H1 (cell line): ENCODE data around the gene DKK3. TPM values are rescaled to one million over a fixed set of nuclear protein-coding genes. Genes with fewer than 3 reads are reported as not detected.

ENCODE experiments used
- CTCF ChIA-PET: fragments of 300-600 bp; sonication (Branson Sonifier 250); formaldehyde crosslinking; loops from one replicate; lab custom pipeline; 2021; ENCODE audit not compliant: partially characterized antibody; lab: Charles Lee
- POLR2A ChIA-PET: fragments of 300-600 bp; sonication (Branson Sonifier 250); formaldehyde crosslinking; loops from one replicate; lab custom pipeline; 2021; ENCODE audit warnings: inconsistent platforms; ENCODE audit not compliant: partially characterized antibody; lab: Charles Lee
- DNase-seq, 2 experiments: peaks; one replicate each; pipeline versions ENCODE4 v3.0.0 to v3.0.0-alpha.2; 2010 to 2022; ENCODE audit warnings: low spot score in 2 of 2, low read depth in 1 of 2, mixed read lengths in 1 of 2
- FAIRE-seq: peaks from 2 replicates; lab custom pipeline; 2011; peaks lifted over from hg19 to GRCh38; lab: Jason Lieb, UNC
- H2AFZ ChIP-seq: 2 replicates; pipeline ENCODE4 v1.8.1; 2012; ENCODE audit warnings: low read length, inconsistent platforms
- H2AK5ac ChIP-seq: 2 replicates; pipeline ENCODE4 v1.6.1; 2013; ENCODE audit warnings: low read depth, low read length
- H2BK120ac ChIP-seq: replicated peaks from 2 replicates; pipeline ENCODE3; 2013; ENCODE audit warnings: low read depth, low read length, inconsistent platforms
- H2BK12ac ChIP-seq: 2 replicates; pipeline ENCODE4 v1.6.1; 2013; ENCODE audit warnings: low read depth, low read length
- H2BK15ac ChIP-seq: 2 replicates; pipeline ENCODE4 v1.6.1; 2013; ENCODE audit warnings: low read length
- H2BK20ac ChIP-seq: 2 replicates; pipeline ENCODE4 v1.6.1; 2013; ENCODE audit warnings: low read length
- H2BK5ac ChIP-seq: 2 replicates; pipeline ENCODE4 v1.6.1; 2013; ENCODE audit warnings: low read depth, low read length
- H3K14ac ChIP-seq: 2 replicates; pipeline ENCODE4 v1.6.1; 2013; ENCODE audit warnings: inconsistent platforms; ENCODE audit not compliant: insufficient read length
- H3K18ac ChIP-seq: 2 replicates; pipeline ENCODE4 v1.6.1; 2013; ENCODE audit warnings: low read length; ENCODE audit errors: extremely low read depth
- H3K23ac ChIP-seq: 2 replicates; pipeline ENCODE4 v1.6.1; 2013; ENCODE audit warnings: inconsistent platforms; ENCODE audit not compliant: insufficient read length
- H3K23me2 ChIP-seq: 2 replicates; pipeline ENCODE4 v1.6.1; 2013; ENCODE audit warnings: low read depth, low read length
- H3K27ac ChIP-seq: 2 replicates; pipeline ENCODE4 v1.6.1; 2011; ENCODE audit warnings: low read depth, low read length, inconsistent platforms
- H3K27me3 ChIP-seq, 4 experiments: replicated peaks in 1 of 4; 1 replicate in 1 of 4; 2 replicates in 3 of 4; pipeline versions ENCODE4 v1.6.1 to v1.8.1; 2011 to 2013; ENCODE audit warnings: low read length in 3 of 4, mild to moderate bottlenecking in 3 of 4, inconsistent platforms in 2 of 4, mixed read lengths in 2 of 4, moderate library complexity in 1 of 4; ENCODE audit not compliant: control insufficient read depth in 3 of 4, insufficient read depth in 3 of 4; ENCODE audit errors: extremely low read depth in 1 of 4
- H3K36me3 ChIP-seq, 4 experiments: 2 replicates each; pipeline versions ENCODE4 v1.6.1 to v1.8.1; 2011 to 2013; ENCODE audit warnings: mild to moderate bottlenecking in 4 of 4, low read length in 3 of 4, moderate library complexity in 2 of 4, control low read depth in 1 of 4, inconsistent platforms in 1 of 4; ENCODE audit not compliant: insufficient read depth in 4 of 4, control insufficient read depth in 2 of 4
- H3K4ac ChIP-seq: replicated peaks from 2 replicates; pipeline ENCODE3; 2013; ENCODE audit warnings: low read length, low read depth, mixed read lengths, inconsistent platforms; ENCODE audit not compliant: insufficient read length
- H3K4me1 ChIP-seq, 4 experiments: replicated peaks in 1 of 4; 1 replicate in 1 of 4; 2 replicates in 3 of 4; pipeline versions ENCODE4 v1.6.1 to v1.8.1; 2011 to 2013; ENCODE audit warnings: low read length in 3 of 4, inconsistent platforms in 2 of 4, mixed read lengths in 1 of 4; ENCODE audit not compliant: insufficient read depth in 4 of 4, control insufficient read depth in 3 of 4
- H3K4me2 ChIP-seq, 2 experiments: 2 replicates each; pipeline versions ENCODE4 v1.6.1 to v1.8.1; 2011 to 2013; ENCODE audit warnings: low read depth in 2 of 2, low read length in 2 of 2, control low read depth in 1 of 2, inconsistent platforms in 1 of 2, mild to moderate bottlenecking in 1 of 2; ENCODE audit not compliant: insufficient read depth in 1 of 2
- H3K4me3 ChIP-seq, 4 experiments: fragments of 200-600, 300-600 bp in 1 of 4; sonication (generic), shearing (Covaris generic), sonication (Bioruptor Twin) in 1 of 4; 2 replicates each; pipeline versions ENCODE4 v1.5.1 to v1.8.1; 2011 to 2016; ENCODE audit warnings: low read length in 4 of 4, low read depth in 3 of 4, control low read depth in 2 of 4, inconsistent platforms in 2 of 4, mild to moderate bottlenecking in 2 of 4, mixed read lengths in 1 of 4, moderate library complexity in 1 of 4; ENCODE audit not compliant: insufficient read depth in 2 of 4; ENCODE audit errors: extremely low read depth in 1 of 4
- H3K56ac ChIP-seq: replicated peaks from 2 replicates; pipeline ENCODE3; 2013; ENCODE audit warnings: low read depth, mild to moderate bottlenecking, mixed read lengths, low read length, inconsistent platforms; ENCODE audit not compliant: insufficient read length
- H3K79me1 ChIP-seq: 2 replicates; pipeline ENCODE4 v1.6.1; 2013; ENCODE audit warnings: low read depth, low read length, control low read depth
- H3K79me2 ChIP-seq, 2 experiments: 2 replicates each; pipeline versions ENCODE4 v1.6.1 to v1.8.1; 2012 to 2013; ENCODE audit warnings: low read length in 2 of 2, mild to moderate bottlenecking in 2 of 2, inconsistent platforms in 1 of 2; ENCODE audit not compliant: insufficient read depth in 2 of 2, control insufficient read depth in 1 of 2
- H3K9ac ChIP-seq, 4 experiments: replicated peaks in 1 of 4; 1 replicate in 1 of 4; 2 replicates in 3 of 4; pipeline versions ENCODE4 v1.6.1 to v1.8.1; 2011 to 2013; ENCODE audit warnings: low read depth in 3 of 4, low read length in 3 of 4, control low read depth in 2 of 4, mild to moderate bottlenecking in 2 of 4, moderate library complexity in 2 of 4, inconsistent platforms in 1 of 4; ENCODE audit errors: extremely low read depth in 1 of 4
- H3K9me3 ChIP-seq, 2 experiments: 2 replicates each; pipeline versions ENCODE4 v1.6.1 to v1.8.1; 2012 to 2013; ENCODE audit warnings: mild to moderate bottlenecking in 2 of 2, moderate library complexity in 2 of 2, control low read depth in 1 of 2, inconsistent platforms in 1 of 2, low read depth in 1 of 2, low read length in 1 of 2, mixed read lengths in 1 of 2; ENCODE audit not compliant: insufficient read depth in 2 of 2
- H4K20me1 ChIP-seq, 2 experiments: replicated peaks in 1 of 2; 2 replicates each; pipeline versions ENCODE3 to v1.8.1; 2011 to 2013; ENCODE audit warnings: inconsistent platforms in 2 of 2, low read length in 2 of 2, mild to moderate bottlenecking in 1 of 2; ENCODE audit not compliant: insufficient read depth in 2 of 2, control insufficient read depth in 1 of 2
- H4K5ac ChIP-seq: 2 replicates; pipeline ENCODE4 v1.6.1; 2013; ENCODE audit warnings: low read length, low read depth, mixed read lengths, inconsistent platforms; ENCODE audit not compliant: insufficient read length
- H4K8ac ChIP-seq: 2 replicates; pipeline ENCODE4 v1.8.0; 2013; ENCODE audit warnings: mild to moderate bottlenecking, moderate library complexity, low read length, inconsistent platforms; ENCODE audit not compliant: insufficient read depth; ENCODE audit errors: extremely low read depth
- H4K91ac ChIP-seq: replicated peaks from 2 replicates; pipeline ENCODE3; 2013; ENCODE audit warnings: low read length, mixed read lengths, inconsistent platforms; ENCODE audit not compliant: insufficient read length
- KDM1A ChIP-seq: fragments of 200-600, 300-600 bp; sonication (generic); IDR thresholded peaks from 2 replicates; pipeline ENCODE4 v1.7.1; 2016; ENCODE audit warnings: mild to moderate bottlenecking, low read length, borderline replicate concordance
- PHF8 ChIP-seq: fragments of 200-600 bp; sonication (generic); conservative IDR thresholded peaks from 2 replicates; pipeline ENCODE4 v1.7.1; 2012; ENCODE audit warnings: low read depth, mild to moderate bottlenecking, inconsistent platforms, low read length, moderate library complexity
- WGBS, 2 experiments: shearing (Covaris generic) in 1 of 2; methylation state at CpG; one replicate each; pipeline versions ENCODE4 v1.1.6 to v1.1.7; 2013 to 2015; ENCODE audit warnings: low lambda C conversion rate in 2 of 2, mixed read lengths in 2 of 2, inconsistent platforms in 1 of 2, low coverage in 1 of 2, missing lambda C conversion rate in 1 of 2; ENCODE audit not compliant: insufficient replicate concordance in 2 of 2, insufficient coverage in 1 of 2, insufficient read length in 1 of 2; ENCODE audit errors: extremely low coverage in 1 of 2, missing lambda C conversion rate in 1 of 2; 5-methylcytosine and 5-hydroxymethylcytosine counted together
- polyA plus RNA-seq, 7 experiments: library from polyadenylated mRNA; depleted of rRNA in 3 of 7; stranded (reverse) in 5 of 7; unstranded in 2 of 7; fragments of >200 nt in 5 of 7; fragments of 200-250 nt in 2 of 7; gene quantifications; 1 replicate in 5 of 7; 2 replicates in 1 of 7; 4 replicates in 1 of 7; pipeline versions ENCODE4 v1.2.1 to v1.2.3, GENCODE V29; 2011 to 2013; ENCODE audit warnings: missing spikeins in 2 of 7, mixed read lengths in 2 of 7
- total RNA-seq: library from RNA; stranded (reverse); fragmentation: NEBNext Ultra II Directional; extraction: Animal tissue kit (Norgen Biotek cat#: 25700); gene quantifications from 2 replicates; pipeline ENCODE4 v1.2.1, GENCODE V29; 2021

Gene DKK3
- total and polyA plus RNA-seq, 2 of the 8 experiments (the other 6 are each of a cell fraction or from before 2014, with no cell fraction given) = 30.0 to 40.1 TPM

DNA sequence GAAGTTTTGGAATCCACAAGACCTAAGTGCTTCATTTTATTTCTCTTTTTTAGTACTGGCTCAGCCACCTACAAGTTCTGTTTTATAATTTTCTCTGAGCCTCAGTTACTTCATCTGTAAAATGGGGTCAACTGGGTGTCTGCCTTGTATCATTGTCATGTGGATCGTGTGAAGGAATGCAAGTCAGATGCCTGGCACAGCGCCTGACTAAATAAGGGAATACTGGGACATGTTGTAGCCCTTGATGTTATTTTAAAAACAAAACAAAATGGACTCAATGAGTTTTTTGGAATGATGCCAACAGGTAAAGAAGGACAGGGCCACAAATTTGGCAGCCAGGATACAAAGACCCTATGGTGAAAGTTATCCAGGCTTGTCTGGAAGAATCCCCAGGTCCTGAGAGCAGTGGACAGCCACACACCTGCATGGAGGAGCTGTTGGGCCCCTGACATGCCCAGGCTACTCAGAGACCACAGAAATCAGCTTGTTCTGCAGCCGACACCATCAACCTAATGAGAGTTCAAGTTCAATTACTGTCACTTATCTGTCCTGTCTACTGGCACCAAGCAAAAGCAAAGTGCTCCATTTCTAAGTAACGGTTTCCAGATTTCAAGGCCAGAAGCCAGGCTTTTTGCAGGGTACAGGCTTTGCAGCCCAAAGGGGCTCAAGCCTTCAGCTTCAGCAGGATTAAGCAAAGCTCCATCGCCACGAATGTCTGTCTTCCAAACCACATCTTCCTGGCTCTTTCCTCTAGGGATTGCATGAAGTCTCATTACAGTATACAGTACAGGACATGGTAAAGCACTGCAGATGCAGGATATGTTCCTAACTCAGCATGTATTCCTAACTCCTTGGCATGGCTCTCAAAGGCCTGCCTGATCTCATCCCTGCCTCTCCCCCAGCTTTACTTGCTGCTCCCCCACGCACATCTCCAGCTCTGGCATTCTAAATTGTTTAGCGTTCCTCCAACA is 18.4 kb downstream of the DKK3 start:
- Histone ChIP-seq H3K36me3 (no peaks in the 10 kb centered on the region; a peak in 1 of 8 replicates), H3K23me2 (no peaks in the 10 kb centered on the region), H3K9ac (no peak overlapping the region), H3K23ac (no peak overlapping the region), H2BK12ac (no peak overlapping the region), H4K91ac (no peak overlapping the region), H2BK20ac (no peak overlapping the region), H4K5ac (no peak overlapping the region), H3K18ac (no peak overlapping the region), H3K56ac (no peak overlapping the region), H3K27me3 (no peaks in the 10 kb centered on the region), H3K4me1 (peaks cover 0 to 7% (median under 1%) of the 10 kb centered on the region in 4 experiments; a peak in 3 of 7 replicates), H2BK5ac (no peak overlapping the region), H4K20me1 (no peaks in the 10 kb centered on the region), H2BK15ac (no peak overlapping the region), H4K8ac (no peak overlapping the region; the same call in 1 of the 2 replicates), H3K27ac (no peak overlapping the region), H2BK120ac (no peak overlapping the region), H2AFZ (no peak overlapping the region), H2AK5ac (no peak overlapping the region), H3K9me3 (no peaks in the 10 kb centered on the region), H3K4me3 (no peak overlapping the region), H3K79me1 (no peaks in the 10 kb centered on the region), H3K14ac (no peak overlapping the region), H3K4me2 (no peak overlapping the region), H3K79me2 (no peaks in the 10 kb centered on the region), H3K4ac (no peak overlapping the region)
- no peak for FAIRE-seq
- POLR2A ChIA-PET = interaction anchor here (1.3 to 2.3 kb wide), 2 partner anchors 11 to 17 kb away, joined by 3 to 10 read pairs; partner anchors contain the start of gene DKK3
- no peak for DNase-seq
- CTCF ChIA-PET = interaction anchor here (0.7 to 1.6 kb wide), 9 partner anchors 11 to 298 kb away, joined by 3 to 7 read pairs (median 3); no protein-coding TSS in a partner anchor
- WGBS, 2 experiments = 88% methylated on average over 8 of the region's 8 CpGs; no CpG with 5 or more reads in 1 of the 2 experiments
- no peak for TF ChIP-seq PHF8
- peak; percentile 69 for TF ChIP-seq KDM1A
